Activated CD8-positive, alpha-beta memory T cell treated with anti-CD3 and anti-CD28 coated beads for 24 hours (primary cell): ENCODE data around the gene SLC10A4.
A peak's percentile ranks its signal among the peaks of the same experiment; 100 is the strongest.

Experiments
- DNase-seq: peaks from one replicate; pipeline ENCODE4 v3.0.0-alpha.2; 2020

The SLC10A4 gene

DNA sequence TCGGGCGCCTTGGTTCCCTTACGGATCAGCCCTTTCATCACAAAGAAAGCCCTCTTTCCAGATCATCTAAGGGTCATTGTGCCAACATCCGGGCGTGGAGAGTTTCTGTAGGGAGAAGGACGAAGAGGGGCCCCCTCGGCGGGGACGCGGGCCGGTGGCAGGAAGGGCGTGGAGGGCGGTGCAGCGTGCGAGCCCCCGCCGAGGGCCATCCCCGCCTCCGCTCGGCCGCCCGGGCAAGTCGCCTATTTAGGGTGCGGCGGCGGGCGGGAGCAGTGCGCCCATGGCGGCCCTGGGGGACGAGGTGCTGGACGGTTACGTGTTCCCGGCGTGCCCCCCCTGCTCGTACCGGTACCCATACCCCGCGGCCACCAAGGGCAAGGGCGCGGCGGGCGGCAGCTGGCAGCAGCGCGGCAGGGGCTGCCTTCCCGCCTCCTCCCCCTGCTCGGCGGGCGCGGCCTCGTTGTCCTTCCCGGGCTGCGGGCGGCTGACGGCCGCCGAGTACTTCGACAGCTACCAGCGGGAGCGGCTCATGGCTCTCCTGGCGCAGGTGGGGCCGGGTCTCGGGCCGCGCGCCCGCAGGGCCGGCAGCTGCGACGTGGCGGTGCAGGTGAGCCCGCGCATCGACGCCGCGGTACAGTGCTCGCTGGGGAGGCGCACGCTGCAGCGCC, 7.0 kb downstream of the SLC10A4 start, which contains the start of gene ZAR1:
Gene ZAR1, plus strand, starts transcription at position 241 of the 668 bp plus-strand sequence. Its CDS starts 40 bp downstream, at position 281.
- DNase-seq = peak; percentile 59

DNA sequence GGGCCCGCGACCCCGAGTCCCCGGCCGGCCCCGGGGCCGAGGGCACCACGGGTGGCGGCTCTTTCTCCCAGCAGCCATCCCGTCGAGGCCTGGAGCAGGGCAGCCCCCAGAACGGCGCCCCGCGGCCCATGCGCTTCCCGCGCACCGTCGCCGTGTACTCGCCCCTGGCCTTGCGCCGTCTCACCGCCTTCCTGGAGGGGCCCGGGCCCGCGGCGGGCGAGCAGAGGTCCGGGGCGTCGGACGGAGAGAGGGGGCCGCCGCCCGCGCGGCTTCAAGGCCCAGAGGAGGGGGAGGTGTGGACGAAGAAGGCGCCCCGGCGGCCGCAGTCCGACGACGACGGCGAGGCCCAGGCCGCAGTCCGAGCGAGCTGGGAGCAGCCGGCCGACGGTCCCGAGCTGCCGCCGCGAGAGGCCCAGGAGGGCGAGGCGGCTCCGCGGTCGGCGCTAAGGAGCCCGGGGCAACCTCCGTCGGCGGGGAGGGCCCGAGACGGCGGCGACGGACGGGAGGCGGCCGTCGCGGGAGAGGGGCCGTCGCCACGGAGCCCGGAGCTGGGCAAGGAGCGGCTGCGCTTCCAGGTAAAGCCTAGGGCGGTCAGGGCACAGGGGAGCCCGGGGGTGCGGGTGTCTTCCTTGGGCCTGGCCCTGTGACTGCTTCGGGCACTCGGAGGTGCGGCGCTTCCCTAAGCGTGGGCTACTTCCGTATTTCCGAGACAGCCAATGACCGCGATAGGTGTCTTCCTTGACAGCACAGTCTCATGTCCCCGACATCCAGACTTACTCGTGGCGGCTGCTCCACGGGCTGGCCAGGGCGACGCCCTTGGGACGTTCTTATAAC, 7.8 kb downstream of the SLC10A4 start:
- DNase-seq = no peak

DNA sequence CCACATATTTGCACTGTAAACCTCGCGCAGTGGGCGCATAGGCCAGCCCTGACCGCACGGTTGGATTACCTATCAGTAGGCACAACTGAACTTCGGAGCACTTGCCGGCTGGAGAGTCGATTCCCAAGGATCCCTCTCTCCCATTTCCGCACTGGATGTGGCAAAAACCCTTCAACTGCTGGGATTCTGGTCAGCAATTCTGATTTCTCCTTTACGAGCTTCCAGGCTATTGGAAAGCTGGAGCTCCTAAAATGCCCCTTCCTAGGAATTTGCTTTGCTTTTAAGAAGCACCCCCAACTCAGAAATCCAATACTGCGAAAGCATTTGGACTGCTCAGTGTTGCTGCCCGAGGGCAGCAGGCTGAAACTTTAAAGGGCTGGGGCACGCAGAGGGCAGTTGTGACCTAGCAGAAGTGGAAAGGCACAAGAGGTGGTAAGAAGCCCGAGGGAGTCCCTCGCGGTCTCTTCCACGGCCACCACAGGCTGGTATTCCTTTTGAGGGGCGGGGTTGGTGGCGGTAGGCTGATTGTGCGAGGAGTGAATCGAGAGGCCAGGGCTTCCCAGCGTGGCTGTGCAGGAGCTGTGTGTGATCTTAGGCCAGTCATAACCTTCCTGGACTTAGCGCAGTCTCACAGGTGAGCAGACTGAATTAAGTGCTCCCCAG, 8.5 kb downstream of the SLC10A4 start:
- DNase-seq = no peak

DNA sequence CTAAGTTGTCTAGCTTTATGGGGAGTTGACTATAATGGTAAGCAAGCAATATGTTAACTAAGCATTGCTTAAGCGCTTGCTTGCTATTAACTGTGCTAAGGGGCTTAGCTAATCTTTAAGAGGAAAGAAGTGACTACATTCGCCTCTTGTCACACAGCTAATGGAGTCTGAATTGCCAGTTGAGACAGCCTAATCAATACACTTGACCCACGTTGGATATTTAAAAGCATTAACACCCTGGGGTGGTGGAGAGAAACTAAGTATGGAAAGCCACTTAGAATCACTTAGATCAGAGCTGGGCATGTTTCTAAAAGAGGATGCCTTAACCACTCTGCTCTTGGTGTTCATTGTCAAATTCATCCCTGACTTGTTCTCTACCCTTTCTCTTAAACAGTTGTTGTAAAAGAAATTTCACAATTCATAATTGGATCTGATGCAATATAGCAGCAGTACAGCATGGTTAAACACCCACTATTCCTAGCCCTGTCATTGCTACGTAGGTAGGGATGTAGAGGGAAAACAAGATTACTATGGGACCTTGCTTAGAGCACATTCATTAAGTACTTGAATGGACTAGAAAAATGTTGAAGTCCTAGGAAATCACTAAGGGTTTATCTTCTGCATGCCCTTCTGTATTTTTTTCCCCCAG, 10.4 kb downstream of the SLC10A4 start:
- no peak for DNase-seq

DNA sequence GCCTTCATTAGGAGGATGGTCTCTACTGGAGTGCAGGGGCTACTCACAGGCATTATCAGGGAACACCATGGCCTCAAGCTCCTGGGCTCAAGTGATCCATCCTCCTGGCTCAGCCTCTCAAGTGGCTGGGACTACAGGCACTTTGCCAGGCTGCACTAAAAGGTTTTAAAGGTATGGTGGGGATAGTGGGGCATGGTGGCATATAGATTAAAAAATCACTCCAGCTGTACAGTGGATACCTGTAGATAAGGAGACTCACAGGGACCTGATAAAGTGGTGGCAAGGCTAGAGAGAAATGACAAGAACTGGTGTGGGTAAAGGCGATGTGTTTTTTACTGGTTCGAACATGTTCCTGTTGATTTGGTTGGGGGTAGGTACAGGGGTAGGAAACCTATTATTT, 12.8 kb downstream of the SLC10A4 start:
- DNase-seq = no peak

DNA sequence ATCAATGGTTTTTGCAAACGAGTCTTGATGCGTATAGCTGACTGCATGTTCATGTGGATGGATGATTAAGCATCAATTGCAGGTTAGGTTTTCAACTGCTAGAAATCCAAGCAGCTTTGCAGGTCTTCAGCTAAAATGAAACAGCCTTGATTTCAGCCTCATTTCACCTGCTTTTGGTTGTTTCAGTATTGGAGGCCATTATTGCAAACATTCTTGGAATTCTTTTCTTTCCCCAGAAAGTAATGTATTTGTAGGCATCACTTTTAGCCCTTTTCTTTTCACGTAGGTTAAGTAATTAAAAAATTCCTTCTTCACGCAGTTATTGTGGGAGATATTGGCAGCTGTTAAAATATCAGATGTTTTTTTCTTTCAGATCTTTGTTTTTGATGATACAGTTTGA, 15.8 kb downstream of the SLC10A4 start:
- no peak for DNase-seq

DNA sequence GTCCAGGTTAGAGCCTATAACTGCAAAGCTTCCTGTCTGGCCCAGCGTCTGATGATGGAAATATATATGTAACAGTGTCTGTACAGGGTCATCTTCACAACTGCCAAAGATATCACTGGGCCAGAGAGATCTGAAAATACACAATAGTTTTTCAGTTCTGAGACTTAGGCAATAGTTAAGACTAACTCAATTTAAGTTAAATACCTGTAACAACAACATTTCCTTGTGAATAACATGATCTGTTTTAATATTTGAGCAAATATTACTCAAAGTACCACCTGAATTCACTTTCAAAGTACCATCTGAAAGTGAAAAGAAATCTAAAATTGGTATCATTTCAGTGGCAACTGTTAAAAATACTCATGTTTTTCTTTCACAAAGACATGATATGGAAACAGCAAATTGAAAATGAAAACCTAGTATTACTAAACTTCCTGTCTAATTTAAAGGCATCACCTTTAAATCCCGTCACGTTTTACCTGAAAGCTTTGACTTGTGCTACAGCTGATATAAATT, 16.5 kb downstream of the SLC10A4 start:
- DNase-seq = no peak

DNA sequence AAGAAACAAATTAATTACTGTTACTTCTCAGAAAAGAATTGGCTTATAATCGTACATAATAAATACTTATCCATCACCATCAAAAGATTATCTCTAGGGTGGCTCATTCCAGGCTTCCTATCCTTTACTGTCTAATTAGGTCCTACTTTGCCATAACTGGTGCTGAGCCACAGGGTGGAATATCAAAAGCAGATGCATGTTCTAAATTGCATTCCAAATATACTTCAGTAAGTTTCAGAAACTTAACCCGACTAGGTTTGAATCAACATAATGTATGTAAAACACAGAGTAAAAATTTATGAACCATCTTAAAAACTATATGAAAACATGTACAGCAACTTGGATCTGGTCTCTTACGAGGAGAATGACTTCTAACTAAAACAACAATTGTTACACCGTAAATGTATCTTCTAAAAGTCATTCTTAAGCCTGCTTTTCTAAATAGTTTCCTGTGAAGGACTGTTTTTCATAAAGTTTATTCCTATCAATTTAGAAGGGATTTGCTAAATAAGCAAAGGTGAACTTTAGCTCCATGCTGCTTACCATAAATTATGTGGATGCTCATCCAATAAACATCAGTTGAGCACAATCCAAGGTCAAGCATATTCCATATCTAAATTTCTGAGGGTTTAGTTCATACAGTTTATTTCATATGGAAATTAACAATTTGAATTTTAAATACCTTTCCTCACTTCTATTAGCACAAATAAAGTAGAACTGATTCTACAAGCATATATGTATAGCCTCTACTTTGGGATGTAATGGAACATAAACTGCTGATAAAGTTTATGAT, 20.3 kb downstream of the SLC10A4 start:
- no peak for DNase-seq

DNA sequence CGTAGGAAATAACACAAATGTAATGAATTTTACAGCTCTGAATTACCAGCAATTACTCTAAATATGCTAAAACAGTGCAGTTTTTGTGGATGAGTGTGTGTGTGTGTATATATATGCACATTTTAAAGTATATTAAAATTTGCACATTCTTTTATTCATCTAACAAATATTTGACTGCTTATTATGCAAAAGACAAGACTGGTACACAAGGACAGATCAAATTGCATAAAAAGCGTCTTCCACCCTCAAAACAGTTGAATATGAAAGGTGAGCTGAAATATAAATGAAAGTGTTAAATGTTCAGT, 20.8 kb downstream of the SLC10A4 start:
- DNase-seq = no peak

DNA sequence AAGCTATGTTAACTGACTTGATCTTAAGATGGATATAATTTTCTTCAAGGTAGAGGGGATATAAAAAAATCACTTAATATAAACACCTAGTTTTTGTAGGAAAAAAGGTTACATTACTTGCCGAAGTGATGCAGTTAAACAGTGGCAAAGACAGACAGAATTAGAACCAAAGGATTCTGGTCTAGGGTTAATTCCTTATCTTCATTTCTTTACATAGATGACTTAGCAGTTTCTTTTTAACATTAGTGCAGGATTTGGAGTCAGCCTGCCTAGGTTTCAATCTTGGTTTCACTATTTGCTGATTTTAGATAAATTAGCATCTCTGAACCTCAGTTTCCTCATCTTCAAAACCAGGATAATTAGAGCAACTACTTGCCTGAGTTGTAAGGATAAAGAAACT, 21.2 kb downstream of the SLC10A4 start:
- DNase-seq = no peak

DNA sequence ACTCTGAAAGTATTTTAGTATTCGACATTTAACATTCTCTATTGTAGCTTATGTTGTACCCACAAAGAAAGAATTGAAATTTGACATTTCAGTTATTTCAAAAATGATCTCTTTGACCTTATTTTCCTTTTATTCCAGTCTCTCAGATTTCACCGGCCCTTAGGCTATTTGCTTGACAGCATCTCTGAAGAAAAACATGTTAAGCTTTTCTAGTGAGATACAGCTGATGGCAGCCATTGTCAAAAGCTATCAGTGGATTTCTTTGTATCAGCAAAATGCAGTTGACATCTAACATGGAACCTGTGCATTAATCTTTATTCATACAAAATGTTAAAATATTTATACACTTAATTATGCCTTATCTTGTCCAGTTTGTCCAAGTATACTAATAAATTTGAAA, 23.6 kb downstream of the SLC10A4 start:
- DNase-seq = no peak

DNA sequence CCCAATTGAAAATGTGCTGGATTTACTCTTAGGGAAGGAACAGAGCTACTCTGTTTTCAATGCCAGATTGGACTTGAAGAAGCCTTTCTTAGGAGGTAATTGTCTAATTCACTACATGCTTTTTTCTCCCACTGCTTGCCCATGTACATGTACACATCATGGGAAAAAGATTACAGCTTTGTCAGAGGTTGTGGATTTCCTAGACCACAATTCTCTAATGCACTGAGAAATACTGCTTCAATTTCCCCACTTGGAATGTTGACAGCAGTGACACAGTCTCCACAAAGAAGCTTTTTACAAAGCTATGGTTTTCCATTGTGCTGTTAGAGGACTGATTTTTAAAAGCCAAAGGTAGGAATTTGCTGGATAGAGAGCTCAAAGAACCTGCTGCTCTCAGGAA, 26.4 kb downstream of the SLC10A4 start:
- DNase-seq = no peak

DNA sequence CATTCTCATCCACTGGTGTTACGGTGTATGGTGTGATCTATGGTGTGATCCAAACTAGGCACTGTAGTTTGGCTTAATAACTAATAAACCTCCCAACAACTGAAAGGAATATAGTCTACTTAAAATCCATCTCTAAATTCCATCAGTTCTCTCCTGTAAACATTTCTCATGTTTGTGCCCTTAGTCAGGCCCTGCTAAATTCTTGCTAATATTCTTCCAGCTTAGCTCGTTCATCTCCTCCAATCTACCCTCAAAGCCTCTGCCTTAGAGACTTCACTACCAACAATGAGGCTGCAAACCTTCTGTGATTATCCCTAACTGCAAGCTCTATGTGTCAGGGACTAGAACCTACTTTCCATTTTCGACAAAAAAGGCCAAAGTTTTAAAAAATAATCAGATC, 35.0 kb downstream of the SLC10A4 start:
- no peak for DNase-seq

DNA sequence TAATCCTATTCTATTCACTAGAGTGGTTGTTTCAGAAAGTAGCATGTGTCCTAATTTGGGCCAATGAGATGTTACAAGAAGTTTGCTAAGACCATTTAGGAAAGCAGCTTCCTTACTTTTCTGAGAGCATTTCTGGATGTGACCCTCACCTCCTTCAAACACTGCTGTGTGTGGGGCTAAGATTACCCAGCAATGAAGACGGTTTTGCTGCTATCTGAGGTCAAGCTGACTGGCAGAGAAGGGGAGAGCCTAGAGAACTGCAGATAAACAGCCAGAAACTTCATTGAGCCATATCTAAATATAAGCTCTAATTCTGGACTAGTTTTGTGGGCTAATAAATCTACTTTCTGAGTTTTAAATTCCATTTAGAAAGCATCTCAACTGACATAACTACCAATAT, 43.3 kb downstream of the SLC10A4 start:
- DNase-seq = no peak

DNA sequence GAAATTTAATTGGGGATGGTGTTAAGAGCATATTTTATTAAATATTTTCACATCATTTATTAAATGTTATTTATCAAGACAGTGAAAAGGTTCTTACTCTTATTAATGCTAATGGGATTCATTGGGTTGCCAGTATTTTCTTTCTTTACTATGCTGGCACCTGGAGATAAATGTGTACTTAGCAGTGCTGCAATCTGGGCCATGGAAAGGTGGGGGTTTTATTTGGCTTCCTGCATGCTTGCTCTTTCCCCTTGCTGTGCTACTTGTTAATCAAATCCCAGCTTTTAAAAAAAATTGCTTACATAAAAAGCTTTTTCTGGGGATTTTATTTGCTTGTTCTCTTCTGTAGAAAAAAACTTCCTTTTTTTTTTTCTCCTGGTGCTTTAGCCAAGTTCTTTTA, 55.2 kb downstream of the SLC10A4 start:
- no peak for DNase-seq
